ENCODE measurements around the gene THOC7. TPM values are rescaled to one million over a fixed set of nuclear protein-coding genes. Genes with fewer than 3 reads are reported as not detected.

Gene THOC7
- total RNA-seq, 4 donors from 2014 or later = 32.2 to 77.4 (median 47.9) TPM

- 77 to 78% methylated on average over 2 of the region's 2 CpGs for WGBS, 2 donors
- Histone ChIP-seq H3K27ac (no peak overlapping the region), H3K4me1 (peaks cover 0 to 30% (median 4%) of the 10 kb centered on the region in 4 donors), H3K27me3 (no peaks in the 10 kb centered on the region), H3K9me3 (no peaks in the 10 kb centered on the region), H3K36me3 (no peaks in the 10 kb centered on the region), H3K4me3 (no peak overlapping the region)
- no peak for TF ChIP-seq CTCF (IDR thresholded peaks at IDR 0.05)
- TF ChIP-seq POLR2A (IDR thresholded peaks at IDR 0.05) = no peak
- no peak for TF ChIP-seq EP300 (IDR thresholded peaks at IDR 0.05)
- no peak for DNase-seq (ENCODE audit: low spot score in 2 of 2)
Observed at GRCh38 chr3:63878394-63879060, 14.9 kb upstream of the THOC7 start.

- Histone ChIP-seq H3K27ac (no peak overlapping the region), H3K27me3 (no peaks in the 10 kb centered on the region), H3K9me3 (no peaks in the 10 kb centered on the region), H3K4me1 (peaks cover 0 to 29% (median 4%) of the 10 kb centered on the region in 4 donors), H3K36me3 (no peaks in the 10 kb centered on the region), H3K4me3 (no peak overlapping the region)
- DNase-seq (ENCODE audit: low spot score in 2 of 2) = no peak
- 71 to 77% methylated on average over 3 of the region's 3 CpGs for WGBS, 2 donors
- TF ChIP-seq POLR2A (IDR thresholded peaks at IDR 0.05) = no peak
- no peak for TF ChIP-seq CTCF (IDR thresholded peaks at IDR 0.05)
- no peak for TF ChIP-seq EP300 (IDR thresholded peaks at IDR 0.05)
Observed at GRCh38 chr3:63877737-63878393, 14.3 kb upstream of the THOC7 start.

- WGBS, 2 donors = 40 to 41% methylated on average over 3 of the region's 3 CpGs
- no peak for DNase-seq (ENCODE audit: low spot score in 2 of 2)
- no peaks in the 10 kb centered on the region for H3K36me3 ChIP-seq
- H3K27me3 ChIP-seq = no peaks in the 10 kb centered on the region
- H3K4me1 ChIP-seq = peaks cover 0 to 29% (median 4%) of the 10 kb centered on the region in 4 donors
- H3K27ac ChIP-seq = no peak overlapping the region
- H3K4me3 ChIP-seq = no peak overlapping the region
- TF ChIP-seq POLR2A (IDR thresholded peaks at IDR 0.05) = no peak
- TF ChIP-seq CTCF (IDR thresholded peaks at IDR 0.05) = no peak
- H3K9me3 ChIP-seq = no peaks in the 10 kb centered on the region
Observed at GRCh38 chr3:63876260-63876659, 12.7 kb upstream of the THOC7 start.

- no peaks in the 10 kb centered on the region for H3K36me3 ChIP-seq
- no peaks in the 10 kb centered on the region for H3K27me3 ChIP-seq
- no peak overlapping the region for H3K27ac ChIP-seq
- no peak overlapping the region for H3K4me3 ChIP-seq
- peaks cover 0 to 33% (median 4%) of the 10 kb centered on the region in 4 donors for H3K4me1 ChIP-seq
- no peaks in the 10 kb centered on the region for H3K9me3 ChIP-seq
- DNase-seq (ENCODE audit: low spot score in 2 of 2) = no peak
- TF ChIP-seq POLR2A (IDR thresholded peaks at IDR 0.05) = no peak
- no peak for TF ChIP-seq EP300 (IDR thresholded peaks at IDR 0.05)
- TF ChIP-seq CTCF (IDR thresholded peaks at IDR 0.05) = no peak
- WGBS, 2 donors = 72 to 73% methylated on average over 2 of the region's 2 CpGs
Observed at GRCh38 chr3:63875510-63875909, 11.9 kb upstream of the THOC7 start.

GRCh38 chr3:63874769-63875168 lies 11.2 kb upstream of the THOC7 start:
- H3K27ac ChIP-seq = no peak overlapping the region
- no peaks in the 10 kb centered on the region for H3K27me3 ChIP-seq
- DNase-seq (ENCODE audit: low spot score in 2 of 2) = no peak
- no peak overlapping the region for H3K4me3 ChIP-seq
- peaks cover 0 to 35% (median 4%) of the 10 kb centered on the region in 4 donors for H3K4me1 ChIP-seq
- no peak for TF ChIP-seq CTCF (IDR thresholded peaks at IDR 0.05)
- no peak for TF ChIP-seq EP300 (IDR thresholded peaks at IDR 0.05)
- H3K9me3 ChIP-seq = no peaks in the 10 kb centered on the region
- 84 to 91% methylated on average over 3 of the region's 3 CpGs for WGBS, 2 donors
- no peaks in the 10 kb centered on the region for H3K36me3 ChIP-seq
